ENCODE measurements around the gene SLCO2A1.

Gene SLCO2A1

DNA sequence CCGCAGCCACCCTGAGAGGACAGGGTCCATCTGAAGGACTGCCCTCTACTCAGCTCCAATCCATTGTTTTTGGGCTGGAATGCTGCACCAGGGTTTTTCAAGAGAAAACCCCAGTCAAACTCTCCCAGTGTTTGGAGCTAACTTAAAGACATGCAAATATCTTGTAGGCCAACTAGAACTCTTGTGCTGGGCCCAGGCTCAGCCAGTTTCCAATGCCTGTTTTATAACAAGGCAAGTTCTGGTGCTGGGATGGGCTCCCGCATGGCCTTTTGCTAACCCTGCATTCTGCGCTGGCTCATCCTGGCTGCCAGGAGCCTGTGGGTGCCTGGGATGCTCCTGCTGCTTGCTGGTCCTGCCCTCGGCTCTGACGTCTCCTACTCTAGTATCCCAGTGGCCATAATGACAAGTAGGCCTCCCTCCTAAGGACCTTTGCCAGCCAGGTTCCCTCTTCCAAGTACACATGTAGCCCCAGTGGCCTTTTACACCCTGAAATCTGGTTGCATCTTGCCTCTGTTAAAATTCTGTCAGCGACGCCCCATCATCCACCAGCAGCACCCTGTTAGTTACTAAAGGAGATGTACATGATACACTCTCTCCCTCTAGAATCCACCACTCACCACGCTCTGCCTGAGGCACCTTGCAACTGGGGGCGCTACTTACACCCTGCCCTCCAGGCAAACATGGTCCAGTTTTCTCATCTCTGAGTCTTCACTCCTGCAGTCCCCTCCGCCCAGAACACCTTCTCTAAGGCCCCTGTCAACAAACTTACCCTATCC lies 103.6 kb downstream of the SLCO2A1 start:
- TF ChIP-seq, protein P1, sequence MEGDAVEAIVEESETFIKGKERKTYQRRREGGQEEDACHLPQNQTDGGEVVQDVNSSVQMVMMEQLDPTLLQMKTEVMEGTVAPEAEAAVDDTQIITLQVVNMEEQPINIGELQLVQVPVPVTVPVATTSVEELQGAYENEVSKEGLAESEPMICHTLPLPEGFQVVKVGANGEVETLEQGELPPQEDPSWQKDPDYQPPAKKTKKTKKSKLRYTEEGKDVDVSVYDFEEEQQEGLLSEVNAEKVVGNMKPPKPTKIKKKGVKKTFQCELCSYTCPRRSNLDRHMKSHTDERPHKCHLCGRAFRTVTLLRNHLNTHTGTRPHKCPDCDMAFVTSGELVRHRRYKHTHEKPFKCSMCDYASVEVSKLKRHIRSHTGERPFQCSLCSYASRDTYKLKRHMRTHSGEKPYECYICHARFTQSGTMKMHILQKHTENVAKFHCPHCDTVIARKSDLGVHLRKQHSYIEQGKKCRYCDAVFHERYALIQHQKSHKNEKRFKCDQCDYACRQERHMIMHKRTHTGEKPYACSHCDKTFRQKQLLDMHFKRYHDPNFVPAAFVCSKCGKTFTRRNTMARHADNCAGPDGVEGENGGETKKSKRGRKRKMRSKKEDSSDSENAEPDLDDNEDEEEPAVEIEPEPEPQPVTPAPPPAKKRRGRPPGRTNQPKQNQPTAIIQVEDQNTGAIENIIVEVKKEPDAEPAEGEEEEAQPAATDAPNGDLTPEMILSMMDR (IDR thresholded peaks at IDR 0.05; ENCODE audit: low read length, missing control alignments), result no peak

DNA sequence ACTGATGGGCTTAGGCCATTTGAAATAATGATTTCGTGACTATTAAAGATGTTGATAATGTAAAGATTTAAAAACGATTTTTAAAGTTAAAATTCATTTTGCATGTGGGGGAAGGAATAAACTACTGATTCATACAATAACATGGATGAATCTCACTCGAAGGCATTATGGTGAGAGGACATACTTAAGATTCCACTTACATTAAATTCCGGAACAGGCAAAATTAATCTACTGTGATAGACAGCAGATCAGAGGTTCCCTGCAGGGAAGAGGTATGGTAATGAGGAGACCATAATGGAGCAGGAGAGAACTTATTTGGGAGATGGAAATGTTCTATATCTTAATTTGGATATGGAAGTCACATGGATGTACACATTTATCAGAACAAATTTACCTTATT lies 105.7 kb downstream of the SLCO2A1 start:
- TF ChIP-seq, protein P1 (IDR thresholded peaks at IDR 0.05; ENCODE audit: low read length, missing control alignments), result no peak
- DNase-seq (ENCODE audit: low read depth), result no peak
- no peak overlapping the region for H3K4me3 ChIP-seq (replicated peaks; ENCODE audit: low read depth, low read length)

More for the DNA sequence above, 103.6 kb downstream of the SLCO2A1 start:
- no peak for DNase-seq (ENCODE audit: low read depth)
- H3K4me3 ChIP-seq (replicated peaks; ENCODE audit: low read depth, low read length), result no peak overlapping the region

DNA sequence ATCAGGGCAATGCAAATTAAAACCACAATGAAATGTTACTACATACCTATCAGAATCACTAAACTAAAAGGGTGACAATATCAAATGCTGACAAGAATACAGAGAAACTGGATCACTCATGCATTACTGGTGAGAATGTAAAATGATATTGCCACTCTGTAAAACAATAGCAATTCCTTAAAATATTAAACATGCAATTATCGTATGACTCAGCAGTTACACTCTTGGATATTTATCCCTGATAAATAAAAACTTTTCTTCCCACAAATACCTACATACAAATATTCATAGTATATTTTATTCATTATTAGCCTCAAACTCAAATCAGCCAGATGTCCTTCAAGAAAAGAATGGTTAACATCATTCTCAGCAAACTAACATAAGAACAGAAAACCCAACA lies 108.1 kb downstream of the SLCO2A1 start:
- TF ChIP-seq, protein P1 (IDR thresholded peaks at IDR 0.05; ENCODE audit: low read length, missing control alignments), result no peak
- DNase-seq (ENCODE audit: low read depth), result no peak
- H3K4me3 ChIP-seq (replicated peaks; ENCODE audit: low read depth, low read length), result no peak overlapping the region

DNA sequence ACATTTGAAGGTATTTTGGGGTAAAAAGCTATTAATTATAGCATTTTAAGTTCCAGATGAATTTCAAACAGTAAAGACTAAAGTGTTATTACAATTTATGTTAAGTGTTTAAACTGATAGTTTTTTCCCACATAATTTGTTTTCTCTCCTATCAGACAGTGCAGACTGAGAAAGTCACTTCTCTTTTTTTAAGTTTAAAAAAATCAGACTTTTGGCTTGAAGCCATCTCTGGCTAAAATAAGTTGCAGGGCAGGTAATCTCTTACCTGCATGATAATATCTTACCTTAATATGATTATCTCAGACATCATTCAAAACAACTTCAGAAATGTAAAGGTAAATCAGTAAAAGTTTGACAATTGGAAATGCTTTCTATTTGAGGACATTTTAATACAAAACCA lies 112.6 kb downstream of the SLCO2A1 start:
- H3K4me3 ChIP-seq (replicated peaks; ENCODE audit: low read depth, low read length), result no peak overlapping the region
- TF ChIP-seq, protein P1 (IDR thresholded peaks at IDR 0.05; ENCODE audit: low read length, missing control alignments), result no peak

DNA sequence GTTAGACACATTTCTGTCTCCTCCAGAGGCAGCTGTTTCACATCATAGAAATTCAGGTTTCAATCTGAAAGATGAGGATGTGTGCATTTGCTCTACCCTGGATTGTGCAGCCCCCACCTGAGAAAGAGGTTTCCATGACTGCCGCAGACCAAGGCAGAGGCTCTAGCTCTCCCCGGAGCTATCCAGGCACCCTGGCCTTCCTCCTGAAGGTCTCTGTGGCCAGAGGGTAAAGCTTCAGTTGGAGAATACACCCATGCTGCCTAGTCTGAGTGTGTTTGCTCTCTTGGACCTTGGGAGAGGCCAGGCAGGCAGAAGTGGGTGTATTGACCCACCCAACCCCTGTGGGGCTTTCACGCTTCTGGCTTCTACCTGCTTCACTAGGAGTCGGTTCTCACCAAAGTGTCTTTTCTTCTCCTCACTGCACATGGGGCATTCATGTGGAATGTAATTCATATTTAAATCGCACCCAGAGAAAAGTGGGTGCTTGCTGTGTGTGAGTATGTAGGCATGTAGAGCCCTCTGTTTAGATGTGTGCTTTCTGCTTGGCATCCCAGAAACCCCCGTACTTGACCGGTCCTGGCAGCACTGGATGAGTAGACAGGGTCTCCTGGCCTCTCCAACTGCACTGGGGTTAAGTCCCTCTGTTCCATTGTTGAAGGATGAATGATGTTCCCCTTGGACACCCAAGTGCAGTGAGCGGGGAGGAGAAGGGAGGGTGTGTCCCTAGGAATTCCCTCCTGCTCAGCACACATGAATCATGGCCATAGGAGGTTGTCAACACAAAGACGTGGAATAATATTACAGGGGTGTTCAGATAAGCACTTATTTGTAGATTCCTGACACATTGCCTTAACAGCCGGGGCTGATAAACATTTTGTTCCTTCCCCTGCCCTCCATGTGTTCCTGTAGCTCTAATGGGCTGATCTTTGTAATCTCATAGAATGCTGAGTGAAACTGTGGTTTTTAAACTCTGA lies 113.8 kb downstream of the SLCO2A1 start:
- no peak overlapping the region for H3K4me3 ChIP-seq (replicated peaks; ENCODE audit: low read depth, low read length)
- TF ChIP-seq, protein P1 (IDR thresholded peaks at IDR 0.05; ENCODE audit: low read length, missing control alignments), result no peak
- peak; percentile 23 for DNase-seq (ENCODE audit: low read depth)

More for the DNA sequence above, 112.6 kb downstream of the SLCO2A1 start:
- DNase-seq (ENCODE audit: low read depth), result no peak

DNA sequence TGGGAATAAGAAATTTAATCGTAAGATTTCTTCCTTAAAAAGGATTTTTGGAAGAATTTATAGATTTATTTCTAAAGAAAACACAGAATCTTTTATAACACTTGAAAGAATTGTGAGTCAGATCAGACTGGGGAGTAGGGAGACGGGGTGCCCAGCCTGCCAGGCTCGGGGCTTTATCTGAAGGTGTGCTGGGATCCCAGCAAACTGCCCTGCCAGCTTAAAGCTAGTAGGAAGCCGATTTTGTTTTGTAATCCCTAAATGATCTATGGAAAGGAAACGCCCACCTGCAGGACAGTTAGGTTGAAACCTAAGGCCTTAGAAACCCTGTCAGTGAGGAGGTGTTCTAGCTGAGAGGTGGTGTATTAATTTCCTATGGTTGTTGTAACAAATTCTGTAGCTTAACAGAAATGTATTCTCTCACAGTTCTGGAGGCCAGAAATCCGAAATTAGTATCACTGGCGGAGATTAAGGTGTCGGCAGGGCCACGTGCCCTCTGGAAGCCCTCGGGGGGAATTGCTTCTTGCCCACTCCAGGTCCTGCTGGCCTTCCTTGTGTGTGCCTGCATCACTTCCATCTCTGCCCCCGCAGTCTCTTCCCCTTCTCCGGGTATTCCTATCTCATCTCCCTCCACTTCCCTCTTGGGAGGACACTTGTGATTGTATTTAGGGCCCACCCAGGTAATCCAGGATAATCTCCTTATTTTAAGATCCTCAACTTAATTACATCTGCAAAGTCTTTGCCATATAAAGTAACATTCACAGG lies 114.7 kb downstream of the SLCO2A1 start:
- TF ChIP-seq, protein P1 (IDR thresholded peaks at IDR 0.05; ENCODE audit: low read length, missing control alignments), result no peak
- H3K4me3 ChIP-seq (replicated peaks; ENCODE audit: low read depth, low read length), result no peak overlapping the region

More for the DNA sequence above, 114.7 kb downstream of the SLCO2A1 start:
- DNase-seq (ENCODE audit: low read depth), result no peak

Data from fibroblast of pulmonary artery (primary cell).